ENCODE measurements around the gene TSPYL1.
A peak's percentile ranks its signal among the peaks of the same experiment; 100 is the strongest.
"Not testable (repeated sequence)": the region's sequence is repeated elsewhere in the genome, so short reads cannot be mapped to it uniquely, and the experiment has no call there.

The TSPYL1 gene

GRCh38 chr6:116279232-116280160 is at the start of gene TSPYL1:
TSS of gene TSPYL1 (minus strand) at chr6:116279930. CDS start at chr6:116279830, 100 bp downstream.
- DNase-seq (ENCODE audit: low read depth, low spot score), result peak; percentile 83

DNA sequence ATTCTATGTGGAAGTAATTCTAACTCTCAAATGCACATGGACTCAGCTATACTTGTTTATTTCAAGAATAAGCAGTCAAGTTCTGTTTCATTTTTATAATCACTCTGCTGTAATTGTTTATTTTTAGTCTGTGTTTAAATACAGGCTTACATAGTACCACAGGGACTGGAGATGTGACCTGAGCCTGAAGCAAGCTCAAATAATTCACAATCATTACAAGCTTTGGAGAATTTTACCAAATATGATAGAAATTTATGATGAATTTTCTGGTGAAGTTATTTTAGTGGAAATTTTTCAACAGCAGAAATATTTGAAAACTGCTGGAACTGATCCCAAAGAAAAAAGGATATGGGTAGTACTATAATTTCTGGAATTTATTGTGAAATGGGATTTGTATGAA is 49.4 kb upstream of the TSPYL1 start:
- DNase-seq (ENCODE audit: low read depth, low spot score), result no peak

- DNase-seq (ENCODE audit: low read depth, low spot score), result no peak
Measured at GRCh38 chr6:116328528-116328903, 48.8 kb upstream of the TSPYL1 start.

DNA sequence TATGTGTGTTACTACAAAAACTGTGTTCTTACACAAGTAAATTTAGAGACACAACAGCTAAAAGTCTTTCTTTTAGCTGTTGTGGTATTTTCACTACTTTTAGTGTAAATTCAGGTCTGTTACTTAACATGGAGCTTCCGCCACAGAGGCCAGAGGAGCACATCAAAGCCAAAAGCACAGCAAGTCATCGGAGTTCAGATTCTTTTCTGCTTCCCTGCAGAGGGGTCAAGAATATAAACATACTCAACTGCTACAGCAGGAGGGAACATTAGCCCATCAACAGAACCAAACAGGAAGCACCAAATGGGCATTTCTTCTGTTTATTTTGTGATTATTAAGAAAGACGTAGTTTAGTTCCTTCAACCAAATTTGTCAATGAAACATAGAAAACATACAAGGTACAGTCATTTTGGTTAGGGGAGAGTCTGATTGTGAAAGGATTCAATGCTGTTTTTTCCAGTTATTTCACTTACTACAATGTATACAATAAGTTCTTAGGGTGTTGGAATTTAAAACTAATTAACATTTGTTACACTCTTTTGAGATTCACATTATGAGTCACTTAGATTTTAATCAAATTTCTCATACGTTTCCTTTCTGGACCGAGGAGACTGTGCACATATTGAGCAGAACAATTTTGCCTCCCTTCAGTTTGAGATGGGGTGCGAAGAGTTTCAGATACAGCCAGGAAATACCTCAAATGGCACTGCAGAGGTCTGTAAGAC is 48.2 kb upstream of the TSPYL1 start:
- no peak for DNase-seq (ENCODE audit: low read depth, low spot score)

- no peak for DNase-seq (ENCODE audit: low read depth, low spot score)
Measured at GRCh38 chr6:116326996-116327395, 47.3 kb upstream of the TSPYL1 start.

GRCh38 chr6:116326181-116326671 is 46.5 kb upstream of the TSPYL1 start:
- no peak for DNase-seq (ENCODE audit: low read depth, low spot score)

DNA sequence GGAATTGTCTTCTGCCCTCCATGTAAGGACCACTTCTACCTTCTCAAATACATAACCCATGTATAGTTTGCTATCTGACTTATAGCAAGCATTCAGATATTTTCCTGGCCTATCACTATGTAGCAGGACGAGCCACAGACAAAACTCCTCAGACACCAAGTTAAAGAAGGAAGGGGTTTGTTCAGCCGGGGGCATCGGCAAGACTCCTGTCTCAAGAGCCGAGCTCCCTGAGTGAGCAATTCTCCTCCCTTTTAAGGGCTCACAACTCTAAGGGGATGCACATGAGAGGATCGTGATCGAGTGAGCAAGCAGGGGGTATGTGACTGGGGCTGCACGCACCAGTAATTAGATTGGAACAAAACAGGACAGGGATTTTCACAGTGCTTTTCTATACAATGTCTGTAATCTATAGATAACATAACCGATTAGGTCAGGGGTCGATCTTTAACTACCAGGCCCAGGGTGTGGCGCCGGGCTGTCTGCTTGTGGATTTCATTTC is 46.0 kb upstream of the TSPYL1 start:
- not testable (repeated sequence) for DNase-seq (ENCODE audit: low read depth, low spot score)

GRCh38 chr6:116323863-116324262 is 44.1 kb upstream of the TSPYL1 start:
- no peak for DNase-seq (ENCODE audit: low read depth, low spot score)

DNA sequence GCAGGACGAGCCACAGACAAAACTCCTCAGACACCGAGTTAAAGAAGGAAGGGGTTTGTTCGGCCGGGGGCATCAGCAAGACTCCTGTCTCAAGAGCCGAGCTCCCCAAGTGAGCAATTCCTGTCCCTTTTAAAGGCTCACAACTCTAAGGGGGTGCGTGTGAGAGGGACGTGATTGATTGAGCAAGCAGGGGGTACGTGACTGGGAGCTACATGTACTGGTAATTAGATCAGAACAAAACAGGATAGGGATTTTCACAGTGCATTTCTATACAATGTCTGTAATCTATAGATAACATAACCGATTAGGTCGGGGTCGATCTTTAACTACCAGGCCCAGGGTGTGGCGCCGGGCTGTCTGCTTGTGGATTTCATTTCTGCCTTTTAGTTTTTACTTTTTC is 42.2 kb upstream of the TSPYL1 start:
- DNase-seq (ENCODE audit: low read depth, low spot score), result not testable (repeated sequence)

GRCh38 chr6:116316772-116317467 is 37.2 kb upstream of the TSPYL1 start:
- no peak for DNase-seq (ENCODE audit: low read depth, low spot score)

GRCh38 chr6:116314878-116315277 is 35.1 kb upstream of the TSPYL1 start:
- no peak for DNase-seq (ENCODE audit: low read depth, low spot score)

- no peak for DNase-seq (ENCODE audit: low read depth, low spot score)
Measured at GRCh38 chr6:116314218-116314617, 34.5 kb upstream of the TSPYL1 start.

DNA sequence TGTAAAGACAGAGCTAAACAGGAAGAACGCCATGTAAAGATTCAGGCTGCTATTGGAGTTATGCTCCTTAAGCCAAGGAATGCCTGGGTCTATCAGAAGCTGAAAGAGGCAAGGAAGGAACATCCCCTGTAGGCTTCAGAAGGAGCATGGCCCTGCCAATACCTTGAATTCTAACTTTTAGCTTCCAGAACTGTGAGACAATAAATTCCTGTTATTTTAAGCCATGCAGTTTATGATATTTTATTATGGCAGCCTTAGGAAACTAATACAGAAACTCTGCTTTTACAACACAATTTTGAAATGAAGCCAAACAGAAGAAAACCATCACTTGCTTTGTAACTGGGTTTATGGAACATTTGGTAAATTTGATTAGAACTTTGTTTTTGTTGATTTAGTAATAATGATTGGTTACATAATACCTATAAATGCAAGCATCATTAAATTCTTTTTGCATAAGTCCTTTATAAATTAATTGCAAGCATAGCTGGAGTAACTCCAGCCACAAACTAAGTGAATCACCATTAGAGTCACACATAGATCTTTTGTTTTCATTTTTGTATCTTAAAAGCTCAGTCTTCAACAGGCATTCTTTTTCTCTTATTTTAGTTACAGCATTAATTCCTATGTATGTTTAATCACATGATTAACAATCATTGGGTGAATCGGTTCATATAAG is 33.5 kb upstream of the TSPYL1 start:
- DNase-seq (ENCODE audit: low read depth, low spot score), result no peak

- no peak for DNase-seq (ENCODE audit: low read depth, low spot score)
Measured at GRCh38 chr6:116309657-116310056, 29.9 kb upstream of the TSPYL1 start.

DNA sequence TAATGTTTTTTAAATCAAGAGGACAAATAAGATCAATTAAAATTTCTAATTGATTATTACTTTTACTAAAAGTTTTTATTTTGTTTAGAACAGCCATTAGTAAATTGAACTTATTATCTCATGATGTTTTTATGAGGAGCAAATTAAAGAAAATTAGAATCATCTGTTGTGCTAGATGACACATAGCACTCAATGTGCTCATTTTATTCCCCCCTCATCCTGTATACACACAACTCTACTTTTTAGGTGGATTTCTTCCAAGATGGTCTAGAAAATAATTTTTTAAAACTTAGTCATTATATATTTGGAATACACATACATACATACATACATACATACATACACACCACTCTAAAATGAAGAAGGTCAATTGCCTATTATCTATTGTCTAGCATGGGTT is 29.3 kb upstream of the TSPYL1 start:
- DNase-seq (ENCODE audit: low read depth, low spot score), result no peak

GRCh38 chr6:116307633-116308032 is 27.9 kb upstream of the TSPYL1 start:
- no peak for DNase-seq (ENCODE audit: low read depth, low spot score)

- no peak for DNase-seq (ENCODE audit: low read depth, low spot score)
Measured at GRCh38 chr6:116307001-116307400, 27.3 kb upstream of the TSPYL1 start.

DNA sequence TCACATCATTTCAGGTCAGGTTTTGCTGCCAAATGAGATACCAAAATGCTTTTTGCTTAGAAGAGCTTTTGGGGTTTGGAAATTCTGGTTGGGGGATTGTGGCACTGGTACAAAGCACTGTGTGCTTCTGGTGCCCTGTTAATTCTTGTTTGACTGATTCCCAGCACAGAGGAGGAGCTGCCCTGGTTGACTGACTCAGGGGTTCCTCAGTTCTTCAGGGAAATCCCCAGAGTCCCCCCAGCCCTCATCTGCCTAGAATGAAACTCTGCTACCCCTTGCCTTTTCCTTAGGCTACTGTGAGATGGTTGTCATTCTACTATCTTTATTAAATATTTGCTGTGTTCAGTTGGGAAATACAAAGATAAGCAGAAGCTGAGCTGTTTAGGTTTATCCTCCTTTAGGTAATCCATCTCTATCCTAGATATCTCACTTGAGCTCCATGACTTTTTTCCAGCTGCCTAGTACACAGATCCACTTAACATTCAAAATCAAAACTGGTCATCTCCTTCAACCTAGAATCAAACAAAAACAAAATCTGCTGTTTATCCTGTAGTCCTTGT is 24.9 kb upstream of the TSPYL1 start:
- no peak for DNase-seq (ENCODE audit: low read depth, low spot score)

DNA sequence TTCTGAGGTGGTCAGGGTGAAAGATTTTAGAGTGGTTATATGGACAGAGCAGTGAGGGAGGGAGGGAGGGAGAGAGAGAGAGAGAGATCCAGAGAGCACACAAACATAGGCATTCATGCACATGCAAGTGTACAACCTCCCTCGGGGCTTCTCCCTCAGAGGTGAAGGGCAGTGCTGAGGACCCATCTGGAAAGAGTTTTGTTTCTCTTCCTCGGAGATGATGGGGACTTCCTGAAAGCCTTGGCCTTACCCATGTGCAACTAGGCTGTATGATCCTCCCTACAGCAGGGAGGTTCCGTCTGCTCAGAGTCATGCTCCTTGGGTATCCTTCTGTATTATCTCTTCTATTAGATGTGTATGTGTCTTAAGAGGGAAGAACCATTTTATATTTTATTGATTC is 21.4 kb upstream of the TSPYL1 start:
- no peak for DNase-seq (ENCODE audit: low read depth, low spot score)

DNA sequence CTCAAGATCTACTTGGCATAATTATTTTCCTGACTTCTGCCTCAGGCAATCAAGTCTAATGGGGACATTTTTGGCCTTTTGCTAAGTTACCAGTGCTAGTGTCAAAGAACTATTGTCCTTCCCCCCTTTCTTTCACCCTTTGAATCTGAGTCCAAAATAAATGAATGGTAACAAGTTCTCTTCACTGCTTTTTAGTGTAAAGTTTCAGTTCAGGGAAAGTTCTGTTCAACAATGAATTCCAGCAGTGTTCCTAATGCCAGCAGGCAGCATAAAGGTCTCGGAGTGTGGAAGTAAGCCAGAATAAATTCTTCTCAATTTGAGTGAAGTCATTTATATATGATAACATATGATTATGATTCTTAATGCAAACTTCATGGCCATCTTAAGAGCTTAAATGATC is 20.8 kb upstream of the TSPYL1 start:
- DNase-seq (ENCODE audit: low read depth, low spot score), result no peak

GRCh38 chr6:116298973-116299372 is 19.2 kb upstream of the TSPYL1 start:
- no peak for DNase-seq (ENCODE audit: low read depth, low spot score)

Data from activated naive CD8-positive, alpha-beta T cell treated with anti-CD3 and anti-CD28 coated beads, Interleukin-2, amount 50 U/mL, for 16 hours (primary cell).